ENCODE measurements around the gene PRR9. TPM values are rescaled to one million over a fixed set of nuclear protein-coding genes. Genes with fewer than 3 reads are reported as not detected.

Gene PRR9
- total RNA-seq, 1 experiment from 2014 or later = not detected

GRCh38 chr1:153265457-153265856 is 48.1 kb downstream of the PRR9 start:
- intact Hi-C loops (cut with micrococcal nuclease; ENCODE audit: unreplicated experiment) = no loop called here
- Histone ChIP-seq H3K27ac (ENCODE audit: low read length) (no peak overlapping the region), H3K4me1 (ENCODE audit: control insufficient read depth, insufficient read depth, low read length) (0 out of 2 replicates have a peak, but pooled peaks cover 2% of the 10 kb centered on the region), H3K4me3 (ENCODE audit: low read depth in 2 of 2, low read length in 2 of 2) (no peak overlapping the region), H3K27me3 (ENCODE audit: control insufficient read depth, insufficient read depth, low read length) (peaks cover 40% of the 10 kb centered on the region), H3K9me3 (ENCODE audit: control insufficient read depth, insufficient read depth, low read depth, low read length) (no peaks in the 10 kb centered on the region), H3K36me3 (ENCODE audit: control insufficient read depth, insufficient read depth, low read length) (no peaks in the 10 kb centered on the region)
- in situ Hi-C loops (cut with HindIII; ENCODE audit: low pct_unique_long_range_greater_than_20kb, low sequenced_read_pairs) = no loop called here
- TF ChIP-seq SIN3A (IDR thresholded peaks at IDR 0.05; ENCODE audit: borderline replicate concordance, insufficient read depth, low read depth, low read length) (no peak), POLR2AphosphoS5 (IDR thresholded peaks at IDR 0.05; ENCODE audit: low read depth, low read length) (no peak), REST (IDR thresholded peaks at IDR 0.05; ENCODE audit: insufficient read depth in 1 of 2, low read depth in 2 of 2, low read length in 1 of 2) (no peak), TCF7L2 (IDR thresholded peaks at IDR 0.05; ENCODE audit: low read depth, low read length) (no peak), CTCF (IDR thresholded peaks at IDR 0.05) (no peak)
- ATAC-seq (no peak), DNase-seq (ENCODE audit: low read depth, low spot score) (no peak)
- ChIA-PET CTCF (no interaction called here), POLR2A (no interaction called here)
- BruUV-seq (replicated peaks) = no TSS peak

Other genes starting within 250 kb of the PRR9 start
- not detected for gene SPRR4, start 246.9 kb upstream of the PRR9 start, total RNA-seq (2021; ENCODE audit: unreplicated experiment)
- gene SPRR1A, start 233.5 kb upstream of the PRR9 start, total RNA-seq (2021; ENCODE audit: unreplicated experiment) = not detected
- not detected for gene SPRR3, start 215.8 kb upstream of the PRR9 start, total RNA-seq (2021; ENCODE audit: unreplicated experiment)
- gene SPRR1B, start 186.4 kb upstream of the PRR9 start, total RNA-seq (2021; ENCODE audit: unreplicated experiment) = not detected
- not detected for gene SPRR2D, start 176.5 kb upstream of the PRR9 start, total RNA-seq (2021; ENCODE audit: unreplicated experiment)
- gene SPRR2A, start 160.1 kb upstream of the PRR9 start, total RNA-seq (2021; ENCODE audit: unreplicated experiment) = not detected
- gene SPRR2B, start 146.0 kb upstream of the PRR9 start, total RNA-seq (2021; ENCODE audit: unreplicated experiment) = not detected
- gene SPRR2E, start 123.1 kb upstream of the PRR9 start, total RNA-seq (2021; ENCODE audit: unreplicated experiment) = not detected
- not detected for gene SPRR2F, start 104.1 kb upstream of the PRR9 start, total RNA-seq (2021; ENCODE audit: unreplicated experiment)
- not detected for gene SPRR2G, start 66.7 kb upstream of the PRR9 start, total RNA-seq (2021; ENCODE audit: unreplicated experiment)
- gene LELP1, start 14.2 kb upstream of the PRR9 start, total RNA-seq (2021; ENCODE audit: unreplicated experiment) = not detected
- not detected for gene LORICRIN, start 42.1 kb downstream of the PRR9 start, total RNA-seq (2021; ENCODE audit: unreplicated experiment)
- not detected for gene PGLYRP3, start 95.4 kb downstream of the PRR9 start, total RNA-seq (2021; ENCODE audit: unreplicated experiment)
- not detected for gene PGLYRP4, start 131.3 kb downstream of the PRR9 start, total RNA-seq (2021; ENCODE audit: unreplicated experiment)
- gene S100A9, start 140.3 kb downstream of the PRR9 start, total RNA-seq (2021; ENCODE audit: unreplicated experiment) = 0.44 TPM
- not detected for gene S100A12, start 158.0 kb downstream of the PRR9 start, total RNA-seq (2021; ENCODE audit: unreplicated experiment)
- not detected for gene S100A8, start 173.5 kb downstream of the PRR9 start, total RNA-seq (2021; ENCODE audit: unreplicated experiment)
- not detected for gene S100A7A, start 198.9 kb downstream of the PRR9 start, total RNA-seq (2021; ENCODE audit: unreplicated experiment)
- gene S100A7, start 243.1 kb downstream of the PRR9 start, total RNA-seq (2021; ENCODE audit: unreplicated experiment) = not detected